IMR-90 (cell line): ENCODE data around the gene FRZB. TPM values are rescaled to one million over a fixed set of nuclear protein-coding genes. Genes with fewer than 3 reads are reported as not detected.

ENCODE experiments used
- ATAC-seq: fragments of 200-7000 bp; cut with Tn5 transposase; 2 replicates; pipeline ENCODE4 v1.9.1; 2020; ENCODE audit warnings: low read depth, mild to moderate bottlenecking, moderate library complexity
- BruUV-seq: library from RNA; stranded (reverse); fragments of 400-500 nt; replicated peaks from 2 replicates; lab custom pipeline; 2021; lab: Mats Ljungman, UMichigan
- CTCF ChIA-PET: fragments of 300-600 bp; formaldehyde crosslinking; extraction: SDS; loops from one replicate; lab custom pipeline; 2021; ENCODE audit warnings: antibody characterized with exemption; lab: Yijun Ruan, JAX
- POLR2A ChIA-PET: fragments of 300-600 bp; sonication (Branson Sonifier 250); formaldehyde crosslinking; loops from one replicate; lab custom pipeline; 2022; ENCODE audit warnings: antibody characterized with exemption; ENCODE audit not compliant: unreplicated experiment; lab: Charles Lee
- DNase-seq: peaks from one replicate; pipeline ENCODE4 v3.0.0; 2013
- H2AFZ ChIP-seq: replicated peaks from 2 replicates; pipeline ENCODE3; 2013; ENCODE audit warnings: low read length, mild to moderate bottlenecking; ENCODE audit not compliant: poor library complexity
- H2AK5ac ChIP-seq: 2 replicates; pipeline ENCODE4 v1.6.1; 2013; ENCODE audit warnings: low read depth, low read length, inconsistent platforms
- H2AK9ac ChIP-seq: replicated peaks from 2 replicates; pipeline ENCODE3; 2013; ENCODE audit warnings: mild to moderate bottlenecking, low read depth, low read length, moderate library complexity; ENCODE audit not compliant: poor library complexity
- H2BK120ac ChIP-seq: 2 replicates; pipeline ENCODE4 v1.6.1; 2013; ENCODE audit warnings: low read depth, low read length, inconsistent platforms
- H2BK15ac ChIP-seq: 3 replicates; pipeline ENCODE4 v1.6.1; 2013; ENCODE audit warnings: low read depth, low read length, inconsistent platforms
- H2BK20ac ChIP-seq: 2 replicates; pipeline ENCODE4 v1.6.1; 2013; ENCODE audit warnings: low read depth, mild to moderate bottlenecking, inconsistent platforms, low read length, moderate library complexity
- H2BK5ac ChIP-seq: 2 replicates; pipeline ENCODE4 v1.6.1; 2013; ENCODE audit warnings: mild to moderate bottlenecking, low read depth, low read length, inconsistent platforms; ENCODE audit not compliant: poor library complexity, severe bottlenecking
- H3K14ac ChIP-seq: replicated peaks from 2 replicates; pipeline ENCODE4 v1.6.1; 2013; ENCODE audit warnings: low read depth, low read length, inconsistent platforms
- H3K18ac ChIP-seq: 2 replicates; pipeline ENCODE4 v1.6.1; 2013; ENCODE audit warnings: low read depth, low read length, control low read depth
- H3K23ac ChIP-seq: 2 replicates; pipeline ENCODE4 v1.6.1; 2013; ENCODE audit warnings: low read depth, low read length, inconsistent platforms
- H3K27ac ChIP-seq: 2 replicates; pipeline ENCODE4 v1.5.1; 2013; ENCODE audit warnings: mild to moderate bottlenecking, control low read depth, low read length; ENCODE audit not compliant: insufficient read depth
- H3K27me3 ChIP-seq: 2 replicates; pipeline ENCODE4 v1.6.1; 2013; ENCODE audit warnings: low read length; ENCODE audit not compliant: control insufficient read depth, insufficient read depth
- H3K36me3 ChIP-seq: 2 replicates; pipeline ENCODE4 v1.6.1; 2013; ENCODE audit warnings: low read length, mixed read lengths; ENCODE audit not compliant: control insufficient read depth, insufficient read depth
- H3K4ac ChIP-seq: 2 replicates; pipeline ENCODE4 v1.6.1; 2013; ENCODE audit warnings: low read depth, low read length, inconsistent platforms
- H3K4me1 ChIP-seq: 2 replicates; pipeline ENCODE4 v1.6.1; 2013; ENCODE audit warnings: low read length, mixed read lengths; ENCODE audit not compliant: control insufficient read depth, insufficient read depth
- H3K4me2 ChIP-seq: 2 replicates; pipeline ENCODE4 v1.6.1; 2013; ENCODE audit warnings: low read depth, mild to moderate bottlenecking, control low read depth, low read length, moderate library complexity
- H3K4me3 ChIP-seq: 2 replicates; pipeline ENCODE4 v1.5.1; 2013; ENCODE audit warnings: low read depth, mild to moderate bottlenecking, control low read depth, low read length, moderate library complexity; ENCODE audit not compliant: insufficient read depth
- H3K56ac ChIP-seq: 2 replicates; pipeline ENCODE4 v1.6.1; 2013; ENCODE audit warnings: low read length, inconsistent platforms; ENCODE audit not compliant: insufficient read depth; ENCODE audit errors: extremely low read depth
- H3K79me1 ChIP-seq, 2 experiments: 2 replicates each; pipeline ENCODE4 v1.6.1; 2013; ENCODE audit warnings: low read length in 2 of 2, inconsistent platforms in 1 of 2, low read depth in 1 of 2
- H3K9ac ChIP-seq: 2 replicates; pipeline ENCODE4 v1.6.1; 2013; ENCODE audit warnings: low read depth, low read length, control low read depth
- H3K9me1 ChIP-seq: 2 replicates; pipeline ENCODE4 v1.6.1; 2013; ENCODE audit warnings: low read length, inconsistent platforms; ENCODE audit not compliant: insufficient read depth
- H3K9me3 ChIP-seq: 2 replicates; pipeline ENCODE4 v1.6.1; 2013; ENCODE audit warnings: low read length; ENCODE audit not compliant: control insufficient read depth, insufficient read depth
- H4K20me1 ChIP-seq: 2 replicates; pipeline ENCODE4 v1.6.1; 2013; ENCODE audit warnings: low read length, inconsistent platforms; ENCODE audit not compliant: insufficient read depth
- H4K5ac ChIP-seq: 2 replicates; pipeline ENCODE4 v1.6.1; 2013; ENCODE audit warnings: mild to moderate bottlenecking, low read depth, low read length, control low read depth
- H4K8ac ChIP-seq, 2 experiments: 2 replicates each; pipeline ENCODE4 v1.6.1; 2013; ENCODE audit warnings: low read depth in 2 of 2, low read length in 2 of 2, control low read depth in 1 of 2, inconsistent platforms in 1 of 2
- H4K91ac ChIP-seq: 2 replicates; pipeline ENCODE4 v1.6.1; 2013; ENCODE audit warnings: low read depth, low read length, inconsistent platforms; ENCODE audit not compliant: insufficient read depth
- BHLHE40 ChIP-seq: fragments of 150-350 bp; IDR thresholded peaks from 2 replicates; pipeline ENCODE4 v1.6.1; 2016; ENCODE audit warnings: mild to moderate bottlenecking, low read depth, low read length
- CEBPB ChIP-seq: IDR thresholded peaks from 2 replicates; pipeline ENCODE4 v1.6.1; 2012; ENCODE audit warnings: low read depth, low read length, improper control_type of control experiment
- CHD1 ChIP-seq: IDR thresholded peaks from 2 replicates; pipeline ENCODE4 v1.6.1; 2012; ENCODE audit warnings: low read depth, low read length, improper control_type of control experiment
- FOS ChIP-seq: fragments of 150-350 bp; IDR thresholded peaks from 2 replicates; pipeline ENCODE4 v1.6.1; 2016; ENCODE audit warnings: low read depth, low read length
- MAFK ChIP-seq: IDR thresholded peaks from 2 replicates; pipeline ENCODE4 v1.6.1; 2012; ENCODE audit warnings: low read depth, low read length, improper control_type of control experiment
- MAZ ChIP-seq: IDR thresholded peaks from 2 replicates; pipeline ENCODE4 v1.6.1; 2012; ENCODE audit warnings: low read depth, mild to moderate bottlenecking, low read length, improper control_type of control experiment, moderate library complexity, borderline replicate concordance
- MXI1 ChIP-seq: IDR thresholded peaks from 2 replicates; pipeline ENCODE4 v1.6.1; 2012; ENCODE audit warnings: low read depth, mild to moderate bottlenecking, low read length, moderate library complexity, borderline replicate concordance
- NFE2L2 ChIP-seq: fragments of 150-350 bp; IDR thresholded peaks from 2 replicates; pipeline ENCODE4 v1.6.1; 2016; ENCODE audit warnings: low read depth, mild to moderate bottlenecking, low read length
- POLR2A ChIP-seq: IDR thresholded peaks from 2 replicates; pipeline ENCODE4 v1.6.1; 2012; ENCODE audit warnings: mild to moderate bottlenecking, low read depth, low read length
- RAD21 ChIP-seq: IDR thresholded peaks from 2 replicates; pipeline ENCODE4 v1.6.1; 2012; ENCODE audit warnings: low read length, improper control_type of control experiment
- RCOR1 ChIP-seq: IDR thresholded peaks from 2 replicates; pipeline ENCODE4 v1.6.1; 2012; ENCODE audit warnings: mild to moderate bottlenecking, low read length, improper control_type of control experiment; ENCODE audit not compliant: insufficient replicate concordance
- RFX5 ChIP-seq: IDR thresholded peaks from 2 replicates; pipeline ENCODE4 v1.8.0; 2012; ENCODE audit warnings: low read depth, mild to moderate bottlenecking, low read length, moderate library complexity
- SMC3 ChIP-seq: fragments of 150-350 bp; IDR thresholded peaks from 2 replicates; pipeline ENCODE4 v1.6.1; 2016; ENCODE audit warnings: low read depth, mild to moderate bottlenecking, antibody characterized with exemption, low read length, moderate library complexity
- WGBS, 2 experiments: methylation state at CpG; one replicate each; pipeline versions ENCODE4 v1.1.5 to v1.1.7; 2013; ENCODE audit warnings: missing lambda C conversion rate in 2 of 2; ENCODE audit not compliant: insufficient read length in 1 of 2; ENCODE audit errors: extremely low coverage in 2 of 2; 5-methylcytosine and 5-hydroxymethylcytosine counted together
- dilution Hi-C: fragments of 300-500 bp; cut with HindIII; formaldehyde crosslinking; loops from one replicate; pipeline ENCODE4 v1.14.3; 2018; ENCODE audit warnings: low sequenced_read_pairs; ENCODE audit not compliant: unreplicated experiment
- in situ Hi-C: fragments of 300-500 bp; cut with MboI; formaldehyde crosslinking; loops from 3 replicates; pipeline ENCODE4 v1.14.3; 2019; ENCODE audit warnings: low sequenced_read_pairs, inconsistent platforms, mixed read lengths
- intact Hi-C: fragments of 100-400 bp; cut with micrococcal nuclease; formaldehyde crosslinking; loops from 2 replicates; pipeline ENCODE4 v1.10.0; 2022
- polyA plus RNA-seq, 3 experiments: library from polyadenylated mRNA; depleted of rRNA; stranded (reverse); fragments of >200 nt; gene quantifications; 2 replicates each; pipeline ENCODE4 v1.2.3, GENCODE V29; 2012; ENCODE audit warnings: low replicate concordance in 1 of 3
- total RNA-seq: library from RNA; depleted of rRNA; stranded (reverse); fragments of >200 nt; gene quantifications from 2 replicates; pipeline ENCODE4 v1.2.3, GENCODE V29; 2012
- TF ChIP-seq, protein P1 (sequence below): fragments of 150-350 bp; IDR thresholded peaks from 2 replicates; pipeline ENCODE4 v1.6.1; 2017; ENCODE audit warnings: mild to moderate bottlenecking, antibody characterized with exemption, low read length, low read depth
- TF ChIP-seq, protein P2 (sequence below): conservative IDR thresholded peaks from 2 replicates; pipeline ENCODE4 v1.5.1; 2012; ENCODE audit warnings: mild to moderate bottlenecking, low read depth, low read length, improper control_type of control experiment
- TF ChIP-seq, protein P3 (sequence below): fragments of 150-350 bp; IDR thresholded peaks from 2 replicates; pipeline ENCODE4 v1.6.1; 2016; ENCODE audit warnings: low read depth, mild to moderate bottlenecking, low read length, moderate library complexity, borderline replicate concordance

The FRZB gene
- total and polyA plus RNA-seq, 2 of the 4 experiments (the other 2 are of a cell fraction) = 0.18 to 1.2 TPM

DNA sequence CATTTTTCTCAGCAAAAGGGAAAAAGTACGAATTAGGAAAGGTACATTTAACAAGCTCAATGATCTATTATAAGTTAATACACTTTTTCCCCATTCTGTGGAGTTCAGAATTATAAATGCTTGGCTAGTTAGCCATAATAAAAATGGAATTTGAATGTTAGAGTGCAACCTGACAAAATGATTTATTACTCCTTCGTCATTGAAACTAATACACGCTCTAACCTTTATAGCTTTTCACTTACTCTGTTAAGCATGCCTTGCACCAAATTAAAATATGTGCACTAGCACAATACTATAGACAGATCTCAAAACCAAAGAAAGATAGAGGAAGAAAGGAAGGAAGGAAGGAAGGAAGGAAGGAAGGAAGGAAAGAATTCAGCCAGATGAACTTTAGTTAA, 46.1 kb upstream of the FRZB start:
- H2BK5ac ChIP-seq = no peak overlapping the region
- peaks cover 3 to 8% of the 10 kb centered on the region in 2 experiments; a peak in 3 of 4 replicates for H3K79me1 ChIP-seq
- H3K18ac ChIP-seq = no peak overlapping the region
- no peak overlapping the region for H3K4ac ChIP-seq
- peaks cover 14% of the 10 kb centered on the region for H3K36me3 ChIP-seq
- H2AFZ ChIP-seq = no peak overlapping the region
- H3K9me3 ChIP-seq = no peaks in the 10 kb centered on the region
- H3K4me2 ChIP-seq = no peak overlapping the region
- no peak overlapping the region for H3K9ac ChIP-seq
- ChIA-PET CTCF (interaction anchor here (0.6 kb wide), 1 partner anchor 21 kb away, joined by 4 read pairs; no protein-coding TSS in a partner anchor), POLR2A (no interaction called here)
- peaks cover 11% of the 10 kb centered on the region for H3K4me1 ChIP-seq
- no peak overlapping the region for H3K4me3 ChIP-seq
- dilution Hi-C loops = no loop called here
- H4K20me1 ChIP-seq = peaks cover 10% of the 10 kb centered on the region
- no peak overlapping the region for H3K23ac ChIP-seq
- no CpG with 5 or more reads among the region's 3 CpGs for WGBS, 2 experiments
- peaks cover 8% of the 10 kb centered on the region for H3K9me1 ChIP-seq
- DNase-seq (no peak), ATAC-seq (no peak)
- H4K91ac ChIP-seq = no peak overlapping the region
- H3K27ac ChIP-seq = no peak overlapping the region
- H3K27me3 ChIP-seq = no peaks in the 10 kb centered on the region
- no peak overlapping the region for H4K8ac ChIP-seq
- H2BK15ac ChIP-seq = no peak overlapping the region
- TF ChIP-seq RFX5 = no peak
- no peak for TF ChIP-seq MAFK
- no peak for TF ChIP-seq CEBPB
- no peak for TF ChIP-seq NFE2L2
- TF ChIP-seq, protein P1, sequence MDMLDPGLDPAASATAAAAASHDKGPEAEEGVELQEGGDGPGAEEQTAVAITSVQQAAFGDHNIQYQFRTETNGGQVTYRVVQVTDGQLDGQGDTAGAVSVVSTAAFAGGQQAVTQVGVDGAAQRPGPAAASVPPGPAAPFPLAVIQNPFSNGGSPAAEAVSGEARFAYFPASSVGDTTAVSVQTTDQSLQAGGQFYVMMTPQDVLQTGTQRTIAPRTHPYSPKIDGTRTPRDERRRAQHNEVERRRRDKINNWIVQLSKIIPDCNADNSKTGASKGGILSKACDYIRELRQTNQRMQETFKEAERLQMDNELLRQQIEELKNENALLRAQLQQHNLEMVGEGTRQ = no peak
- no peak for TF ChIP-seq RCOR1
- TF ChIP-seq BHLHE40 = no peak
- no peak for TF ChIP-seq SMC3
- TF ChIP-seq CHD1 = no peak
- TF ChIP-seq, protein P2, sequence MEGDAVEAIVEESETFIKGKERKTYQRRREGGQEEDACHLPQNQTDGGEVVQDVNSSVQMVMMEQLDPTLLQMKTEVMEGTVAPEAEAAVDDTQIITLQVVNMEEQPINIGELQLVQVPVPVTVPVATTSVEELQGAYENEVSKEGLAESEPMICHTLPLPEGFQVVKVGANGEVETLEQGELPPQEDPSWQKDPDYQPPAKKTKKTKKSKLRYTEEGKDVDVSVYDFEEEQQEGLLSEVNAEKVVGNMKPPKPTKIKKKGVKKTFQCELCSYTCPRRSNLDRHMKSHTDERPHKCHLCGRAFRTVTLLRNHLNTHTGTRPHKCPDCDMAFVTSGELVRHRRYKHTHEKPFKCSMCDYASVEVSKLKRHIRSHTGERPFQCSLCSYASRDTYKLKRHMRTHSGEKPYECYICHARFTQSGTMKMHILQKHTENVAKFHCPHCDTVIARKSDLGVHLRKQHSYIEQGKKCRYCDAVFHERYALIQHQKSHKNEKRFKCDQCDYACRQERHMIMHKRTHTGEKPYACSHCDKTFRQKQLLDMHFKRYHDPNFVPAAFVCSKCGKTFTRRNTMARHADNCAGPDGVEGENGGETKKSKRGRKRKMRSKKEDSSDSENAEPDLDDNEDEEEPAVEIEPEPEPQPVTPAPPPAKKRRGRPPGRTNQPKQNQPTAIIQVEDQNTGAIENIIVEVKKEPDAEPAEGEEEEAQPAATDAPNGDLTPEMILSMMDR = no peak
- no peak for TF ChIP-seq MXI1
- no peak for TF ChIP-seq FOS
- TF ChIP-seq POLR2A = no peak
- TF ChIP-seq RAD21 = no peak
- no peak for TF ChIP-seq MAZ
- TF ChIP-seq, protein P3, sequence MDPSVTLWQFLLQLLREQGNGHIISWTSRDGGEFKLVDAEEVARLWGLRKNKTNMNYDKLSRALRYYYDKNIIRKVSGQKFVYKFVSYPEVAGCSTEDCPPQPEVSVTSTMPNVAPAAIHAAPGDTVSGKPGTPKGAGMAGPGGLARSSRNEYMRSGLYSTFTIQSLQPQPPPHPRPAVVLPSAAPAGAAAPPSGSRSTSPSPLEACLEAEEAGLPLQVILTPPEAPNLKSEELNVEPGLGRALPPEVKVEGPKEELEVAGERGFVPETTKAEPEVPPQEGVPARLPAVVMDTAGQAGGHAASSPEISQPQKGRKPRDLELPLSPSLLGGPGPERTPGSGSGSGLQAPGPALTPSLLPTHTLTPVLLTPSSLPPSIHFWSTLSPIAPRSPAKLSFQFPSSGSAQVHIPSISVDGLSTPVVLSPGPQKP = no peak
- H3K56ac ChIP-seq = no peak overlapping the region
- intact Hi-C loops = loop anchor here (5.0 kb wide), 1 partner anchor 35 kb away; no protein-coding TSS in a partner anchor
- no peak overlapping the region for H2BK20ac ChIP-seq
- in situ Hi-C loops = no loop called here
- no TSS peak for BruUV-seq
- H2BK120ac ChIP-seq = no peak overlapping the region
- no peak overlapping the region for H3K14ac ChIP-seq
- H2AK5ac ChIP-seq = no peak overlapping the region
- no peak overlapping the region for H2AK9ac ChIP-seq
- no peak overlapping the region for H4K5ac ChIP-seq
